CD4-positive, alpha-beta T cell (primary cell): ENCODE measurements around the gene TREM1. TPM values are rescaled to one million over a fixed set of nuclear protein-coding genes. Genes with fewer than 3 reads are reported as not detected.
"Not testable (repeated sequence)": the region's sequence is repeated elsewhere in the genome, so short reads cannot be mapped to it uniquely, and the experiment has no call there.

Experiments used
- ATAC-seq: fragments of 200-7000 bp; cut with Tn5 transposase; one replicate; pipeline ENCODE4 v1.10.0; 2022; ENCODE audit warnings: mild to moderate bottlenecking; ENCODE audit not compliant: poor library complexity
- CTCF ChIA-PET: fragments of 350-600 bp; sonication (Branson Sonifier 250); formaldehyde crosslinking; loops from one replicate; lab custom pipeline; 2021; ENCODE audit warnings: antibody characterized with exemption, inconsistent platforms; lab: Charles Lee
- POLR2A ChIA-PET: fragments of 350-600 bp; sonication (Branson Sonifier 250); formaldehyde crosslinking; loops from one replicate; lab custom pipeline; 2021; ENCODE audit warnings: antibody characterized with exemption, inconsistent platforms; lab: Charles Lee
- DNase-seq, 14 experiments: peaks; one replicate each; pipeline ENCODE4 v3.0.0-alpha.2; 2013 to 2020; ENCODE audit warnings: mixed read lengths in 2 of 14
- H3K27ac ChIP-seq, 2 donors: one replicate each; pipeline versions ENCODE4 v1.5.1 to v1.7.0; 2013; ENCODE audit warnings: low read length in 2 of 2, low read depth in 1 of 2, mild to moderate bottlenecking in 1 of 2
- H3K27me3 ChIP-seq, 2 experiments: 1 replicate in 1 of 2; 2 replicates in 1 of 2; pipeline versions ENCODE4 v1.6.1 to v1.7.0; 2013; ENCODE audit warnings: low read length in 2 of 2, control low read depth in 1 of 2, mild to moderate bottlenecking in 1 of 2, moderate library complexity in 1 of 2; ENCODE audit not compliant: insufficient read depth in 2 of 2, control insufficient read depth in 1 of 2
- H3K36me3 ChIP-seq: one replicate; pipeline ENCODE4 v1.6.1; 2013; ENCODE audit warnings: low read length, control low read depth; ENCODE audit not compliant: insufficient read depth
- H3K4me1 ChIP-seq: one replicate; pipeline ENCODE4 v1.6.1; 2013; ENCODE audit warnings: low read length, control low read depth; ENCODE audit not compliant: insufficient read depth
- H3K4me3 ChIP-seq: one replicate; pipeline ENCODE4 v1.5.1; 2013; ENCODE audit warnings: mild to moderate bottlenecking, low read length, moderate library complexity
- H3K9me3 ChIP-seq, 2 experiments: 1 replicate in 1 of 2; 2 replicates in 1 of 2; pipeline versions ENCODE4 v1.6.1 to v1.7.0; 2013; ENCODE audit warnings: low read length in 2 of 2, mild to moderate bottlenecking in 2 of 2, control low read depth in 1 of 2, moderate library complexity in 1 of 2; ENCODE audit not compliant: control insufficient read depth in 1 of 2, insufficient read depth in 1 of 2
- H3K27ac Mint-ChIP-seq: one replicate; pipeline ENCODE4 v1.8.0; 2020; ENCODE audit warnings: mixed read lengths
- H3K27me3 Mint-ChIP-seq: one replicate; pipeline ENCODE4 v1.8.0; 2021; ENCODE audit warnings: mixed read lengths
- H3K36me3 Mint-ChIP-seq: one replicate; pipeline ENCODE4 v1.8.0; 2021; ENCODE audit warnings: low read depth, mixed read lengths
- H3K4me1 Mint-ChIP-seq: one replicate; pipeline ENCODE4 v1.8.0; 2021; ENCODE audit warnings: low read depth, mixed read lengths
- H3K4me3 Mint-ChIP-seq: one replicate; pipeline ENCODE4 v1.8.0; 2020; ENCODE audit warnings: mild to moderate bottlenecking, mixed read lengths
- H3K9me3 Mint-ChIP-seq: one replicate; pipeline ENCODE4 v1.8.0; 2020; ENCODE audit warnings: mixed read lengths
- intact Hi-C, 2 experiments: fragments of 100-400 bp; cut with DNase I in 1 of 2; cut with micrococcal nuclease in 1 of 2; formaldehyde crosslinking; loops; one replicate each; pipeline versions ENCODE4 v1.15.1 to v1.9.0; 2023 to 2025; cut with DNase I, micrococcal nuclease
- total RNA-seq, 174 experiments: library from RNA in 2 of 174; stranded (reverse) in 2 of 174; gene quantifications; one replicate each; pipeline ENCODE4 v1.2.3 and lab custom pipeline; 2021 to 2026
- TF ChIP-seq, protein P1 (sequence below): fragments of 200-600 bp; IDR thresholded peaks from one replicate; pipeline ENCODE4 v1.8.0; 2022; ENCODE audit warnings: antibody characterized with exemption, mild to moderate bottlenecking

Gene TREM1
- total RNA-seq, 2 experiments from 2014 or later: 1.8 to 2.8 TPM

DNA sequence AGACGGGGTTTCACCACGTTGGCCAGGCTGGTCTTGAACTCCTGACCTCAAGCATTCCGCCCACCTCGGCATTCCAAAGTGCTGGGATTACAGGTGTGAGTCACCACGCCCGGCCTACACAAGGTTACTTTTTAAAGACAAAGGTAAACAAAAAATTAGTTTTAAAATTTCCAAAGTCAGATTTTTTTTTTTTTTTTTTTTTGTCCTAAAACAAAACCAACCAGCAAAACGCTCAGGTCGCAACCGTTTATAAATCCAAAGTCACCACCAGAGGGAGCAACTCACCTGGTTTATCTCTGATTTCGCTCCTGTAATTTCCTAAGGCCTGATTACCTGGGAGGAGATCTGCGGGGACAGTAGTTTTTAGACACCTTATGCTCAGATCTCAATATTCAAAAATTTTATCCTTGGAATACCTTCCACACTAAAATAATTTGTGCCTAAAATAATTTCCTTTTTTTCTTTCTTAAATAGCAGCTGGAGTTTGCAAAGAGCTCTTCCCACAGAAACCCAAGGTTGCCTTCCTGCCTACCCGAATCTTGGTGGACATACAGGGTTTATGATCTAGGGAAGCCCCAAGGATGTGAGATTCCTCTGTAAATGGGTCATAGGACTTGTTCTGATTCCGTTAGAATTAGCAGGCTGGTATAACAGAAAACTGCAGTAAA is 19.8 kb upstream of the TREM1 start:
- Mint-ChIP-seq H3K4me3 (no peak overlapping the region), H3K9me3 (no peaks in the 10 kb centered on the region), H3K36me3 (no peaks in the 10 kb centered on the region), H3K4me1 (peaks cover 5% of the 10 kb centered on the region), H3K27ac (no peak overlapping the region), H3K27me3 (peaks cover 5% of the 10 kb centered on the region)
- DNase-seq: peak in 11 of 14 experiments; percentile 16 to 80 (median 24)
- Histone ChIP-seq H3K9me3 (peaks cover 0 to 4% of the 10 kb centered on the region in 2 experiments), H3K4me3 (no peak overlapping the region), H3K27ac (no peak overlapping the region), H3K36me3 (no peaks in the 10 kb centered on the region), H3K4me1 (no peaks in the 10 kb centered on the region), H3K27me3 (peaks cover 2 to 5% of the 10 kb centered on the region in 2 experiments)
- POLR2A ChIA-PET: interaction anchor here (0.6 to 1.1 kb wide), 3 partner anchors 15 to 279 kb away, joined by 3 to 5 read pairs (median 4); no protein-coding TSS in a partner anchor
- TF ChIP-seq, protein P1, sequence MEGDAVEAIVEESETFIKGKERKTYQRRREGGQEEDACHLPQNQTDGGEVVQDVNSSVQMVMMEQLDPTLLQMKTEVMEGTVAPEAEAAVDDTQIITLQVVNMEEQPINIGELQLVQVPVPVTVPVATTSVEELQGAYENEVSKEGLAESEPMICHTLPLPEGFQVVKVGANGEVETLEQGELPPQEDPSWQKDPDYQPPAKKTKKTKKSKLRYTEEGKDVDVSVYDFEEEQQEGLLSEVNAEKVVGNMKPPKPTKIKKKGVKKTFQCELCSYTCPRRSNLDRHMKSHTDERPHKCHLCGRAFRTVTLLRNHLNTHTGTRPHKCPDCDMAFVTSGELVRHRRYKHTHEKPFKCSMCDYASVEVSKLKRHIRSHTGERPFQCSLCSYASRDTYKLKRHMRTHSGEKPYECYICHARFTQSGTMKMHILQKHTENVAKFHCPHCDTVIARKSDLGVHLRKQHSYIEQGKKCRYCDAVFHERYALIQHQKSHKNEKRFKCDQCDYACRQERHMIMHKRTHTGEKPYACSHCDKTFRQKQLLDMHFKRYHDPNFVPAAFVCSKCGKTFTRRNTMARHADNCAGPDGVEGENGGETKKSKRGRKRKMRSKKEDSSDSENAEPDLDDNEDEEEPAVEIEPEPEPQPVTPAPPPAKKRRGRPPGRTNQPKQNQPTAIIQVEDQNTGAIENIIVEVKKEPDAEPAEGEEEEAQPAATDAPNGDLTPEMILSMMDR: peak; percentile 77
- ATAC-seq: no peak
- CTCF ChIA-PET: interaction anchor here (0.7 to 2.5 kb wide), 5 partner anchors 9 to 120 kb away, joined by 3 to 6 read pairs (median 6); no protein-coding TSS in a partner anchor
- intact Hi-C loops: loop anchor here in 1 of 2 experiments (10.0 kb wide), 1 partner anchor 378 kb away; no protein-coding TSS in a partner anchor

DNA sequence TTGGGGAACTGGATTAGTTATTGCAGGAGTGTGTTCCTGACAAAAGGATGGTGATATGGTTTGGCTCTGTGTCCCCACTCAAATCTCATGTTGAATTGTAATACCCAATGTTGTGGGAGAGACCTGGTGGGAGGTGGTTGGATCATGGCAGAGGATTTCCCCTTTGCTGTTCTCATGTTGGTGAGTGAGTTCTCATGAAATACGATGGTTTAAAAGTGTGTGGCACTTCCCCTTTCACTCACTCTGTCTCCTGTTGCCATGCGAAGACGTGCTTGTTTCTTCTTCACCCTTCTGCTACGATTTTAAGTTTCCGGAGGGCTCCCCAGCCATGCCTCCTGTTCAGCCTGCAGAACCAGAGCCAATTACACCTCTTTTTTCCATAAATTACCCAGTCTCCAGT is 16.2 kb upstream of the TREM1 start:
- H3K4me1 Mint-ChIP-seq: peaks cover 34% of the 10 kb centered on the region

DNA sequence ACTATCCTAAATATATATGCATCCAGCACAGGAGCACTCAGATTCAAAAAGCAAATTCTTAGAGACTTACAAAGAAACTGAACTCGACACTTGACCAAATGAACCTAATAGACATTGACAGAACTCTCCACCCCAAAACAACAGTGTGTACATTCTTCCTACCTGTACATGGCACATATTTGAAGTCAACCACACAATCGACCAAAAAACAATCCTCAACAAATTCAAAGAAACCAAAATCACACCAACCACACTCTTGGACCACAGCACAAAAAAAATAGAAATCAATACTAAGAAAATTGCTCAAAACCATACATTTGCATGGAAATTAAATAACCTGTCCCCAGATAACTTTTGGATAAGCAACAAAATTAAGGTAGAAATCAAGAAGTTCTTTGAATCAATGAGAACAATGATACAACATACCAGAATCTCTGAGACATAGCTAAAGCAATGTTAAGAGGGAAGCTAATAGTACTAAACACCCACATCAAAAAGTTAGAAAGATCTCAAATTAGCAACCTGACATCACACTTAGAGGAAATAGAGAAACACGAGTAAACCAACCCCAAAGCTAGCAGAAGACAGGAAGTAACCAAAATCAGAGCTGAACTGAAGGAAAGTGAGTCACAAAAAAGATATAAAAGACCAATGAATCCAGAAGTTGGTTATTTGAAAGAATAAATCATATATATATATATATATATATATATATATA is 12.5 kb upstream of the TREM1 start:
- Mint-ChIP-seq H3K4me1 (peaks cover 51% of the 10 kb centered on the region), H3K27ac (peak overlapping the region; percentile 57), H3K9me3 (peaks cover 3% of the 10 kb centered on the region), H3K4me3 (peak overlapping the region; percentile 23), H3K27me3 (no peaks in the 10 kb centered on the region), H3K36me3 (no peaks in the 10 kb centered on the region)
- peak; percentile 94 for ATAC-seq
- H3K27me3 ChIP-seq: no peaks in the 10 kb centered on the region
- H3K36me3 ChIP-seq: no peaks in the 10 kb centered on the region
- TF ChIP-seq, protein P1: no peak
- H3K4me3 ChIP-seq: no peak overlapping the region
- ChIA-PET CTCF (interaction anchor here (0.7 kb wide), 1 partner anchor 30 kb away, joined by 3 read pairs; no protein-coding TSS in a partner anchor), POLR2A (interaction anchor here (0.8 kb wide), 2 partner anchors 85 to 248 kb away, joined by 3 read pairs; no protein-coding TSS in a partner anchor)
- intact Hi-C loops: loop anchor here in 1 of 2 experiments (1.0 kb wide), 2 partner anchors 20 to 227 kb away; partner anchors contain the start of genes NFYA and OARD1
- H3K9me3 ChIP-seq: peaks cover 4 to 8% of the 10 kb centered on the region in 2 experiments
- DNase-seq: peak in 3 of 14 experiments; percentile 73 to 85 (median 75)
- peak overlapping the region in 1 of 2 donors; percentile 13 for H3K27ac ChIP-seq
- H3K4me1 ChIP-seq: peaks cover 7% of the 10 kb centered on the region

More for the DNA sequence above, 16.2 kb upstream of the TREM1 start:
- peaks cover 7% of the 10 kb centered on the region for H3K4me1 ChIP-seq
- H3K9me3 Mint-ChIP-seq: no peaks in the 10 kb centered on the region
- intact Hi-C loops: loop anchor here (5.0 to 10.0 kb wide), 2 partner anchors 105 to 382 kb away; no protein-coding TSS in a partner anchor
- H3K27ac ChIP-seq: no peak overlapping the region
- no peaks in the 10 kb centered on the region for H3K27me3 ChIP-seq
- H3K4me3 ChIP-seq: no peak overlapping the region
- H3K36me3 ChIP-seq: no peaks in the 10 kb centered on the region
- no peak overlapping the region for H3K4me3 Mint-ChIP-seq
- POLR2A ChIA-PET: no interaction called here
- H3K9me3 ChIP-seq: peaks cover 0 to 4% of the 10 kb centered on the region in 2 experiments
- TF ChIP-seq, protein P1: no peak
- no peaks in the 10 kb centered on the region for H3K27me3 Mint-ChIP-seq
- no peaks in the 10 kb centered on the region for H3K36me3 Mint-ChIP-seq
- DNase-seq (peak in 2 of 14 experiments; percentile 34 to 43), ATAC-seq (no peak)
- CTCF ChIA-PET: no interaction called here
- no peak overlapping the region for H3K27ac Mint-ChIP-seq

DNA sequence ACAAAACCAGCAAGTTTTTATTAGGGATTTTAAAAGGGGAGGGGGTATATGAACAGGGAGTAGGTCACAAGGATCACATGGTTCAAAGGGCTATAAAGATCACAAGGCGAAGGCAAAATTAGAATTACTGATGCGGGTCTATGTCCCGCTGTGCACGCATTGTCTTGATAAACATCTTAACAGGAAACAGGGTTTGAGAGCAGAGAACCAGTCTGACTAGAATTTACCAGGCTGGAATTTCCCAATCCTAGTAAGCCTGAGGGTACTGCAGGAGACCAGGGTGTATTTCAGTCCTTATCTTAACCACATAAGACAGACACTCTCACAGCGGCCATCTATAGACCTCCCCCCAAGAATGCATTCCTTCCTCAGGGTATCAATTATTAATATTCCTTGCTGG is 10.8 kb upstream of the TREM1 start:
- intact Hi-C loops, H3K9me3 Mint-ChIP-seq, H3K4me1 ChIP-seq, H3K4me3 ChIP-seq, DNase-seq, ATAC-seq, POLR2A ChIA-PET, H3K27me3 Mint-ChIP-seq, H3K27ac Mint-ChIP-seq, H3K36me3 ChIP-seq, H3K36me3 Mint-ChIP-seq, H3K9me3 ChIP-seq, H3K27me3 ChIP-seq, CTCF ChIA-PET, H3K27ac ChIP-seq, H3K4me3 Mint-ChIP-seq: not testable (repeated sequence)
- H3K4me1 Mint-ChIP-seq: peaks cover 51% of the 10 kb centered on the region
